Natural killer cell (primary cell): ENCODE data around the gene ABCG1. TPM values are rescaled to one million over a fixed set of nuclear protein-coding genes. Genes with fewer than 3 reads are reported as not detected.
A peak's percentile ranks its signal among the peaks of the same experiment; 100 is the strongest.

Source experiments
- ATAC-seq, 3 donors: fragments of 150-1000 bp in 2 of 3; fragments of 200-7000 bp in 1 of 3; cut with Tn5 transposase; 1 replicate in 1 of 3; 2 replicates in 2 of 3; pipeline ENCODE4 v1.10.0; 2021; ENCODE audit warnings: mild to moderate bottlenecking in 2 of 3, moderate library complexity in 2 of 3
- DNase-seq, 2 donors: peaks; one replicate each; pipeline versions ENCODE4 v3.0.0 to v3.0.0-alpha.2; 2013 to 2021; ENCODE audit warnings: mixed read lengths in 1 of 2
- H3K27ac ChIP-seq: one replicate; pipeline ENCODE4 v1.5.1; 2013; ENCODE audit warnings: mild to moderate bottlenecking, low read length
- H3K27me3 ChIP-seq: one replicate; pipeline ENCODE4 v1.6.1; 2013; ENCODE audit warnings: low read length; ENCODE audit not compliant: control insufficient read depth, insufficient read depth
- H3K36me3 ChIP-seq: one replicate; pipeline ENCODE4 v1.6.1; 2013; ENCODE audit warnings: low read length; ENCODE audit not compliant: control insufficient read depth, insufficient read depth
- H3K4me1 ChIP-seq: one replicate; pipeline ENCODE4 v1.6.1; 2013; ENCODE audit warnings: low read length; ENCODE audit not compliant: control insufficient read depth, insufficient read depth
- H3K4me3 ChIP-seq: one replicate; pipeline ENCODE4 v1.5.1; 2013; ENCODE audit warnings: low read length
- H3K9me3 ChIP-seq: one replicate; pipeline ENCODE4 v1.6.1; 2013; ENCODE audit warnings: low read length; ENCODE audit not compliant: control insufficient read depth, insufficient read depth
- H3K27ac Mint-ChIP-seq, 2 donors: one replicate each; pipeline ENCODE4 v1.8.0; 2022; ENCODE audit warnings: mild to moderate bottlenecking in 2 of 2, mixed read lengths in 2 of 2, moderate library complexity in 1 of 2
- H3K27me3 Mint-ChIP-seq, 2 donors: one replicate each; pipeline ENCODE4 v1.8.0; 2022; ENCODE audit warnings: low read depth in 2 of 2, mixed read lengths in 2 of 2
- H3K36me3 Mint-ChIP-seq: one replicate; pipeline ENCODE4 v1.8.0; 2022; ENCODE audit warnings: mixed read lengths
- H3K4me1 Mint-ChIP-seq, 2 donors: one replicate each; pipeline ENCODE4 v1.8.0; 2022; ENCODE audit warnings: mixed read lengths in 2 of 2
- H3K4me3 Mint-ChIP-seq: one replicate; pipeline ENCODE4 v1.8.0; 2022; ENCODE audit warnings: mild to moderate bottlenecking, moderate library complexity, mixed read lengths
- H3K9me3 Mint-ChIP-seq, 2 donors: one replicate each; pipeline ENCODE4 v1.8.0; 2022; ENCODE audit warnings: mixed read lengths in 2 of 2
- WGBS: methylation state at CpG from one replicate; pipeline ENCODE4 v1.1.7; 2013; ENCODE audit warnings: missing lambda C conversion rate; ENCODE audit not compliant: insufficient coverage; 5-methylcytosine and 5-hydroxymethylcytosine counted together
- intact Hi-C: fragments of 100-400 bp; cut with micrococcal nuclease; formaldehyde crosslinking; loops from one replicate; pipeline ENCODE4 v1.14.2; 2022
- total RNA-seq, 4 donors: library from RNA; stranded (reverse); fragments of 120-200 nt in 1 of 4; gene quantifications; one replicate each; pipeline versions ENCODE4 v1.2.3 to v1.2.4, GENCODE V29; 2013 to 2022
- TF ChIP-seq, protein P1 (sequence below): fragments of 200-600 bp; IDR thresholded peaks from one replicate; pipeline ENCODE4 v1.8.0; 2022; ENCODE audit warnings: antibody characterized with exemption

Gene ABCG1
- total RNA-seq, 3 donors from 2014 or later (not counting 1 experiment from before 2014, with no cell fraction given) = 10.4 to 14.7 (median 13.8) TPM

DNA sequence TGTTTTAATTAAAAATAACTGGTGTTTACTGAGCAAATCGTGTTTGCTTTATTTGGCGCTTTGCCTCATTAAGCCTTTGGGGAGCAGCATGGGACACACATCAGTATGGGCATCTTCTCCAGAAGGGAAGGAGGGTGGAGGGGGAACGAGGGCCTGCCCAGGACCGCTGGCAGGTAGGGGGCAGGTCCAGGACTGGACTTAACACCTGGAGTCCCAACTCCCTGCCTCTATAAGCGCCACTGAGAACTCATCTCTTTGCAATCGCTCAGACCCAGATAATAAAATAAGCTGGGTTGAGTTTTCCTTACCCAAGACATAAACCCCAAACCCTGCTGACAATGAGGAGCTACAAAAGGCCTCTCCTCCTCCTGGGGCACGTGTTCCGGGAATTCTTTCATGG lies 15.1 kb downstream of the ABCG1 start:
- intact Hi-C loops = loop anchor here (2.0 kb wide), 2 partner anchors 13 to 191 kb away; no protein-coding TSS in a partner anchor
- Mint-ChIP-seq H3K4me1 (peaks cover 62 to 75% of the 10 kb centered on the region in 2 donors), H3K36me3 (no peaks in the 10 kb centered on the region), H3K4me3 (peak overlapping the region; percentile 84), H3K27me3 (no peaks in the 10 kb centered on the region), H3K27ac (peak overlapping the region; percentile 89 to 93), H3K9me3 (no peaks in the 10 kb centered on the region)
- Histone ChIP-seq H3K27me3 (no peaks in the 10 kb centered on the region), H3K4me1 (peaks cover 92% of the 10 kb centered on the region), H3K4me3 (peak overlapping the region; percentile 32), H3K27ac (peak overlapping the region; percentile 89), H3K9me3 (no peaks in the 10 kb centered on the region), H3K36me3 (no peaks in the 10 kb centered on the region)
- TF ChIP-seq, protein P1, sequence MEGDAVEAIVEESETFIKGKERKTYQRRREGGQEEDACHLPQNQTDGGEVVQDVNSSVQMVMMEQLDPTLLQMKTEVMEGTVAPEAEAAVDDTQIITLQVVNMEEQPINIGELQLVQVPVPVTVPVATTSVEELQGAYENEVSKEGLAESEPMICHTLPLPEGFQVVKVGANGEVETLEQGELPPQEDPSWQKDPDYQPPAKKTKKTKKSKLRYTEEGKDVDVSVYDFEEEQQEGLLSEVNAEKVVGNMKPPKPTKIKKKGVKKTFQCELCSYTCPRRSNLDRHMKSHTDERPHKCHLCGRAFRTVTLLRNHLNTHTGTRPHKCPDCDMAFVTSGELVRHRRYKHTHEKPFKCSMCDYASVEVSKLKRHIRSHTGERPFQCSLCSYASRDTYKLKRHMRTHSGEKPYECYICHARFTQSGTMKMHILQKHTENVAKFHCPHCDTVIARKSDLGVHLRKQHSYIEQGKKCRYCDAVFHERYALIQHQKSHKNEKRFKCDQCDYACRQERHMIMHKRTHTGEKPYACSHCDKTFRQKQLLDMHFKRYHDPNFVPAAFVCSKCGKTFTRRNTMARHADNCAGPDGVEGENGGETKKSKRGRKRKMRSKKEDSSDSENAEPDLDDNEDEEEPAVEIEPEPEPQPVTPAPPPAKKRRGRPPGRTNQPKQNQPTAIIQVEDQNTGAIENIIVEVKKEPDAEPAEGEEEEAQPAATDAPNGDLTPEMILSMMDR = no peak
- ATAC-seq (no peak), DNase-seq (peak in 1 of 2 donors; percentile 28)
- 66% methylated on average over 7 of the region's 8 CpGs for WGBS

DNA sequence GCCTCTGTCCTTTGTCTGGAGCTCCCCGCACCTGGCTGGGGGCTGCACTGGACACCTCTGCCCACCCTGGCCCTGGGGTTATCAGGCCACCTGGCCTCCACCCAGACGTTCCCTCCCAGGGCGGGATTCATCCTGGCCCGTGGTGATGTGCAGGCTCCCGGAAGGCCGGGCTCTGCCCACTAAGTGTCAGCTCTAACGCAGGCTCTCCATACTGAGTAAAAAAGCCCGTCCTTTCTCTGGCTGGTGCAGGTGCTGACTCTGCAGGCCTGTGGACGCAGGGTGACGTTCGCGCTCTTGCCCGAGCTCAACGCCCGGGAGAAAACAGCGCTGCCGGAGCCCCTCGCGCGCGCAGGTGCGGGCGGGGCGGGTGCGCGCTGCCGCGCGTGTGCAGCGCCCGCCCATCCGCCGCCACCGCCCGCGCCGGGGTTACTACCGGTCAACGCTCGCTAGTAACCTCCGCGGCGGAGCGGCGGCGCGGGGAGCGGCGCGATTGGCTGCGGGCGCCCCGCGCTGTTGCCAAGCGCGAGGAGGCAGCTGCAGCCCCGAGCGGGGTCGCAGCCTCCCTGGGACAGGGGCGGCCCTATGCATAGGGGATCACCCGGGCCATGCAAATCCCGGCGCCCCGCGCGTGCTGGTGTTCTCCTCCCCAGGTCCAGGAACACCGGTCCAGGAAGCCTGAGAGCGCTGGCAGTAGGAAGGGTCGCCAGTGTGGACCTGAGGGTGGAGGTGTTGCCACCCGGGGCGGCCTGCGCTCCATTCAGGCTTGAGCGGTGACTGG lies 15.7 kb downstream of the ABCG1 start:
- TF ChIP-seq, protein P1 = no peak
- H3K27me3 ChIP-seq = no peaks in the 10 kb centered on the region
- 5% methylated on average over 73 of the region's 73 CpGs for WGBS
- H3K36me3 Mint-ChIP-seq = no peaks in the 10 kb centered on the region
- H3K4me3 Mint-ChIP-seq = peak overlapping the region; percentile 84
- no peaks in the 10 kb centered on the region for H3K36me3 ChIP-seq
- peak overlapping the region; percentile 36 for H3K4me3 ChIP-seq
- H3K27ac ChIP-seq = peak overlapping the region; percentile 89
- no peaks in the 10 kb centered on the region for H3K9me3 ChIP-seq
- DNase-seq (peak; percentile 86 to 93), ATAC-seq (peak; percentile 66 to 84 (median 76))
- H3K4me1 ChIP-seq = peaks cover 92% of the 10 kb centered on the region
- H3K4me1 Mint-ChIP-seq = peaks cover 59 to 73% of the 10 kb centered on the region in 2 donors
- H3K27ac Mint-ChIP-seq = peak overlapping the region; percentile 89 to 93
- intact Hi-C loops = loop anchor here (2.0 to 5.0 kb wide), 3 partner anchors 14 to 190 kb away; no protein-coding TSS in a partner anchor
- H3K27me3 Mint-ChIP-seq = no peaks in the 10 kb centered on the region
- H3K9me3 Mint-ChIP-seq = no peaks in the 10 kb centered on the region

DNA sequence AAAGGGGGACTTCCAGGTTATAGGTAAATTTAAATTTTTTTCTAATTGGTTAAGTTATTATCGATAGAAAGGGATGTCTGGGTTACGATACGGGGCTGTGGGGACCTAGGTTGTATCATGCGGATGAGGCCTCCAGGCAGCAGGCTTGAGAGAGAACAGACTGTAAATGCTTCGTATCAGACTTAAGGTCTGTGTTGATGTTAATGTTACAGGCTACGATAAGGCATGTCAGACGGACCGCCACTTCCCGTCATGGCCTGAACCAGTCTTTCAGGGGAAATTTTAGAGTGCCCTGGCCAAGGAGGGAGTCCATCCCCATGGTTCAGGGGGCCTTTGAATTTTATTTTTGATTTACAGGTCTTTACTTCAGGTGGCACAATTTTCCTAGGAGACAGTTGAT lies 16.7 kb downstream of the ABCG1 start:
- Histone ChIP-seq H3K4me1 (peaks cover 95% of the 10 kb centered on the region), H3K4me3 (no peak overlapping the region), H3K36me3 (no peaks in the 10 kb centered on the region), H3K9me3 (no peaks in the 10 kb centered on the region), H3K27ac (no peak overlapping the region), H3K27me3 (no peaks in the 10 kb centered on the region)
- Mint-ChIP-seq H3K36me3 (no peaks in the 10 kb centered on the region), H3K9me3 (no peaks in the 10 kb centered on the region), H3K27ac (peak overlapping the region; percentile 89 to 93), H3K4me3 (peak overlapping the region; percentile 79), H3K4me1 (peaks cover 59 to 70% of the 10 kb centered on the region in 2 donors), H3K27me3 (no peaks in the 10 kb centered on the region)
- TF ChIP-seq, protein P1 = no peak
- DNase-seq (peak in 1 of 2 donors; percentile 47), ATAC-seq (no peak)
- WGBS = 97% methylated on average over 9 of the region's 9 CpGs
- intact Hi-C loops = loop anchor here (2.0 to 5.0 kb wide), 3 partner anchors 15 to 189 kb away; no protein-coding TSS in a partner anchor
